DMS53 treated with DMSO at 0.1 percent for 48 hours (cell line): ENCODE measurements around the gene DUS4L.
"Not testable (repeated sequence)": the region's sequence is repeated elsewhere in the genome, so short reads cannot be mapped to it uniquely, and the experiment has no call there.

Source experiments
- DNase-seq: peaks from one replicate; lab custom pipeline; 2025; ENCODE audit not compliant: unreplicated experiment; lab: John Stamatoyannopoulos, UW

Gene DUS4L

GRCh38 chr7:107563775-107564552, at the start of gene DUS4L, which contains the start of gene COG5:
Gene DUS4L (plus strand): TSS chr7:107563971. CDS start chr7:107567071, 3,100 bp downstream.
Gene COG5 (minus strand): TSS chr7:107563920. CDS start chr7:107563896, 24 bp downstream.
- DNase-seq: peak; percentile 69

DNA sequence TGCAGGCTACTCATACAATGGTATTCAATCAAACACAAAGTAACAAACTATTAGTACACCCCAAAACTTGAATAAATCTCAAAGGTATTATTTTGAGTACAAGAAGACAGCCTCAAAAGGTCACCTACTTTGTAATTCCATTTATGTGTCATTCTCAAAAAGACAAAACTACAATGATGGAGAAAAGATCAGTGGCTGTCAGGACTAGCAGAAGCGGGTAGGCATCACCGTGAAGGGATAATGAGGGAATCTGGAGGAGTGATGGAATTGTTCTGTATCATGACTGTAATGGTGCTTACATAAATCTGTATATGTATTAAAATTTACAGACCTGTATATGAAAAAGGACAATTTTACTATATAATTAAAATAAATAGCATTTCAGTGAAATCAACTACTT, 37.1 kb upstream of the DUS4L start:
- no peak for DNase-seq

DNA sequence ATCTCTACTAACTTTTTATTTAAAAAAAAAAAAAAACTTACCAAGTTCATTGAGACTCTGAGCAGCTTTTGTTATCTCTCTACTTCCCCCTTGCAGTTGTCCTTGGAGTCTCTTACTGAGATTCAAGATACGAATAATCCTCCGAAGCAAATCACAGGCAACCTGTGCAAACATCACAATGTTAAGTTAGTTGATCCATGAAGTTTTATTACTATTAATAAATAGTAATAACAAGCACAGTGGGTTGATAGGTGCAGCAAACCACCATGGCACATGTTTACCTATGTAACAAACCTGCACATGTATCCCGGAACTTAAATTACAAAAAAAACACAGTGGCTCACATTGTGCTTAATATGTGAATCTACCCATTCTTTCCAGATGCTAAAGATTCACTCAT, 36.6 kb upstream of the DUS4L start:
- no peak for DNase-seq

GRCh38 chr7:107528461-107528860, 35.3 kb upstream of the DUS4L start:
- DNase-seq: no peak

DNA sequence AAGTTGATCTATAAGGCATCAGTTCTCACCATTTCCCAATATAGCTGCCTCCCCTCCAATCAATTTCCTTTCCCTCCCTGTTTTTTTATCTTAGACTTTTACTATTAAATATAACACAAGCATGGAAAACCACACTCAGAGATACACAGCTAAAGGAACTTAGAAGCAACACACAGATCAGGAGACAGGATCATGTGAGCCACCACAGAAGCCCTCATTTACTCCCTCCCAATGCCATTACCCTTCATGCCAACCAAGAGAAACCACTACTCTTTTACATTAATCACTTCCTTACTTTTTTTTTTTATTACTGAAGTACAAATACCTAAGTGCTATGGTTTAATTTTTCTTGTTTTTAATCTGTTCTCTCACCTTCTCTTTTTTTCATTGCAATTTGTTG, 33.0 kb upstream of the DUS4L start:
- DNase-seq: no peak

- DNase-seq: no peak
These were observed 29.6 kb upstream of the DUS4L start for GRCh38 chr7:107534139-107534538.

DNA sequence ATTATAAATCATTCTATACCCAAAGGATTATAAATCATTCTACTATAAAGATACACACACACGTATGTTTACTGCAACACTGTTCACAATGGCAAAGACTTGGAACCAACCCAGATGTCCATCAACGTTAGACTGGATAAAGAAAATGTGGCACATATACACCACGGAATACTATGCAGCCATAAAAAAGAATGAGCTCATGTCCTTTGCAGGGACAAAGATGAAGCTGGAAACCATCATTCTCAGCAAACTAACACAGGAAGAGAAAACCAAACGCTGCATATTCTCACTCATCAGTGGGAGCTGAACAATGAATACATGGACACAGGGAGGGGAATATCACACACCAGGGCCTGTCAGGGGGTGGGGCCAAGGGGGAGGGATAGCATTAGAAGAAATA, 26.5 kb upstream of the DUS4L start:
- DNase-seq: not testable (repeated sequence)

- DNase-seq: peak; percentile 94
These were observed 25.8 kb upstream of the DUS4L start for GRCh38 chr7:107538001-107538400.

DNA sequence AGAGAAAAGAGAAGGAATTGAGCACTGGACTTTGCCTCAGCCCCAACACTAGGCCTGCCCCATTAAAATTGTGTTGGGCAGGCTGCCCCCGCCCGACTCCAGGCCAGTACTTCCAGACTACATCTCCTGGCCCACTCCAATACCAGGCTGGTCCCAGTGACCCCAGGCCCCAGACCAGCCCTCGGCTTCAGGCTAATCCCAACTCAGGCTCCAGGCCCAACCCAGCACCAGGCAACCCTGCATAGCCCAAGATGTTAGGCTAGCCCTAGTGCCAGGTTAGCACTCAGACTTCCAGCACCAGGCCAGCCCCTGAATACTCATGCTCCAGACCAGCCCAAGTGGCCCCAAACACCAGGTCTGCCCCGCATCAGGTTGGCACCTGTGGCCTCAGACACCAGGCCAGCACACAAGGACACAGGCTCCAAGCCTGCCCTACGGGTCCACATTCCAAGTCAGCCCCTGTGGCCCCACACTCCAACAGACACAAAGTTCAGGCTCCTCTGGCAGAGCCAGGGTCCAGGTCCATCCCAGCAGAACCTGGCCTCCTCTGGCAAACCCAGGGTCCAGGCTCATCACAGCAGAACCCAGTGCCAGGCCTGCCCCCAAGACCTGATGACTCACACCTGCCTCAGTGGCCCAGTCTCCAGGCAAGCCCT, 20.3 kb upstream of the DUS4L start:
- no peak for DNase-seq

- no peak for DNase-seq
These were observed 18.8 kb upstream of the DUS4L start for GRCh38 chr7:107544848-107545591.

- DNase-seq: no peak
These were observed 11.8 kb upstream of the DUS4L start for GRCh38 chr7:107551936-107552335.

DNA sequence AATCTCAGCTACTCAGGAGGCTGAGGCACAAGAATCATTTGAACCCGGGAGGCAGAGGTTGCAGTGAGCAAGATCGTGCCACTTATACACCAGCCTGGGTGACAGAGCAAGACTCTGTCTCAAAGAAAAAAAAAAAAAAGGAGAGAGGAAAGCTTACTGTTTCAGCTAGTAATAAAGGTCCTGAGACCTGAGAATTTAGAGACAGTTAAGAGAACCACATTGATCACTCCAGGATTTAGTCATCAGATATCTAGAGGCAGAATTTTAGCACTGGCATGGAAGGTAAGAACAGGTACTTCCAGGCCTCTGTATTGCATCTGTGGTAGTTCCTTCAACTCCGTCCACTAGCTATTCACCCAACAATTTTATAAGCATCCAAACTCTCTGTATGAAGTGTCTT, 7.9 kb upstream of the DUS4L start:
- DNase-seq: no peak

DNA sequence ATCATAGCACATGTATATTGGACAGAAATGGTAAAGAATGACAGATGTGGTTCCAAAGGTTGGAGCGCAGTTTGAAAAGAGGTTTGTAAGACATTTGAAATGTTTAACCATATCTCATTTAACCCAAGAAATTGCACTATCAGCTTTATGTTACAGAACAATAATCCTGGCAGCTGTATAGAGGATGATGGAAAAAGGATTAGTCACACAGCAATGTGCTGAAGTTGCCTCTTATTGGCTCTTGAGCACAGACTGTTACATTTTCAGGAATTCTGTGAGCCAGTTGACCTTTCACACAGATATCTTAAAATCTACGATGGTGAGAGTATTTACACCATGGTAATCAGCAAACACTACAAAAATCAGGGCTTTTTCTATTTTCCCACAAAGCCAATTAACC, 3.9 kb upstream of the DUS4L start:
- DNase-seq: no peak

GRCh38 chr7:107560898-107561516, 2.8 kb upstream of the DUS4L start:
- no peak for DNase-seq

GRCh38 chr7:107563081-107563774, 543 bp upstream of the DUS4L start:
- peak; percentile 62 for DNase-seq

DNA sequence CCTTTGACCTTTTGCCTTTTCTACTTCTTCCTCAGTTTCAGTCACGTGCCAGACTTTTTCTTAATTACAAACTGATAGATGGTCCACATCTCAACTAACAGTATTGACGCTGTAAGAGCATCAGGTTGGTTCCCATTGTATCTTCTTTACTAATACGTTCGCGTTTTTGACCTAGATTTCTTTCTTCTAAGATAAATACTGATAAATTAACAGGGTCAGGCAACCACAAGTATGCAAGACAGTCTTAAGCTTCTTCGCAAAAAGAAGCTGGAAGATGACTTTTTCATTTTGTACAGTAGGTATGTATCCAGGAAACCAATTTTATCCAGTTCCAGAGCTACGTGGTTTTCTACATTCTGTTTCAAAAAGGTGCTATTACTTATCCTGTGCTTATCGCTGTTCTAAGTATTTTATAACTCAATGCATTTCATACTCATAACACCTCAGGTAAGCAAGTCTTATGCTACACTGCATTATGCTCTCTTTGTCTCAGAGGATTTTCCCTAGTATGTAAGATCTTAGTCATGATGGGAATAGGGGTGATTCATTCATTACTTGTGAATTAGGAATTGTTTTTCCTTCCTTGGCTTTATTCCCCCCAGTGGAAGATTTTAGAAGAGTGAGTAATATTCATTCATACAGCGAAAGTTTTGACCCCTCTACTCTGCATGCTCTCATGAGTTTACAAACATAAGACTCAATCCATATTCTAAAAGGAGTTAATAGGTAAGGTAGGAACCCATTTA, 955 bp downstream of the DUS4L start:
- no peak for DNase-seq

DNA sequence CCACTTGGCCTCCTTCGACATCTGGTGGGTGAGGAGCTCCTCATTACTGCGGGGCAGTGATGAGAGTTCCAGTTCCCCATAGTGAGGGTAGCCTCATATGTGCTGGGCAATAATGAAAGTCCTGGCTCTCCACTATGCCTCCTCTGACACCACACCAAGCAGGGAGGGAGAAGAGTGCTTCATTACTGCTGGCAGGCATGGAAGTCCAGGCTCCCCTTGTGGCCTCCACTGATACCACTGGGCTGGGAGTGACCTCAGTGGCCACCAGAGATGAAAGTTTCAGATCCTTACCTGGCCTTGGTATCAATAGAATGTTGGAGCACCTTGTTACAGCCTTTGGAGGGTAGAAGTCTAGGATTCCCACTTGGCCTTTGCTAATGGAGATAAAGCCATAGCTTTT, 6.5 kb downstream of the DUS4L start:
- DNase-seq: no peak

DNA sequence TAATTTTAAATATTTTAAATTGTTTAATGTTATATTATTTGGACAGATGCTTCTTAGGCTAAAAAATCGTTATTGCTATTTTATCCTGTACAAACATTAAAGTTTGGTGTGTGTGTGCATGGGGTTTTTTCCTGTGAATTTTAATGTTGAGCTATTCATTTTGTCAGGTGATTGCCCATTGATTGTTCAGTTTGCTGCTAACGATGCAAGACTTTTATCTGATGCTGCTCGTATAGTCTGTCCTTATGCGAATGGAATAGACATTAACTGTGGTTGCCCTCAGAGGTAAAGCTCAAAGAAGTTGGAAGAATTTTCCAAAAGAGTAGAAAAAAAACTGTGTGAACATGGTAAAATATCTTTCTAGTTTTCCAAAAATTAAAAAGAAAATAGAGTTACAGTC, 9.8 kb downstream of the DUS4L start:
- DNase-seq: no peak

DNA sequence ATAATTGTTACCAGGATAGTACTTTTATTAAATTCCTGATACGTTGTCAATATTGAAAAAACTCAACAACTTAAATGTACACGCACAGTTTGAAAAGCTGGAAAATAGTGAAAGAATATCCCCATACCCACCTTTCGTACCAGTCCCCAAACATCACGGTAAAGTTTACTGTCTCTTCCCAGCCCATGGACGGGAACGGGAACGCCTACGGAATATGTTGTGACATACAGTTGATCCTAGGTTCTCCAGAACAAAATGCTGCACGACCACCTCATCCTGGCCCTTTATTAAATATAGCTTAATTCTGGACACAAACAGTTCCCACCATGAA, 15.7 kb downstream of the DUS4L start:
- peak; percentile 65 for DNase-seq
